Fibroblast of mammary gland (primary cell): Measurements from ENCODE around the gene KLF15.

Experiments used
- DNase-seq: peaks from one replicate; pipeline ENCODE4 v3.0.0-alpha.2; 2010; ENCODE audit warnings: low read depth
- H3K4me3 ChIP-seq: 2 replicates; pipeline ENCODE4 v1.5.1; 2011; ENCODE audit warnings: low read depth, mild to moderate bottlenecking, low read length, moderate library complexity; ENCODE audit not compliant: control insufficient read depth
- CTCF ChIP-seq: conservative IDR thresholded peaks from 2 replicates; pipeline ENCODE4 v1.5.1; 2011; ENCODE audit warnings: low read depth, low read length, inconsistent platforms; ENCODE audit not compliant: control insufficient read depth, insufficient read depth

Gene KLF15

DNA sequence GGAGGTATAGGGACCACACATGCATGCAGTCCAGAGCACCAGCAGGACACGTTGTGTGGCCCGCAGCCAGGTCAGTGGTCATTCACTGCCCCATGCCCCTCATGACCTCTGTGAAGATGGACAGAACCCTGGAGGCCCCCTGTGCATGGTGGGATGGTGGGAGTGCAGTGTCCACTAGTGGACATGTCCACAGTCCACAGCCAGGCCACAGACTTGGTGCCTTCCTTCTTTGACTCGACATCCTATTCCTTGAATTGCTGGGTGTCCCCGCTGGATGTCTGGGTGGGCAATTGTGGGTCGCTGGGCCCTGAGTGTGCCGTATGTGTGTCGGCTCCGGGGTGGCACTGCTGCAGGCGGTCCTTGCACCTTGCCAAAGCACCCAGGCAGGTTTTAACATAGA, 35.7 kb downstream of the KLF15 start:
- DNase-seq: no peak
- no peak overlapping the region for H3K4me3 ChIP-seq
- no peak for TF ChIP-seq CTCF

GRCh38 chr3:126320517-126321293, 36.5 kb downstream of the KLF15 start:
- H3K4me3 ChIP-seq: no peak overlapping the region
- DNase-seq: no peak
- no peak for TF ChIP-seq CTCF

- DNase-seq: no peak
- no peak overlapping the region for H3K4me3 ChIP-seq
- no peak for TF ChIP-seq CTCF
Measured at GRCh38 chr3:126319701-126320295, 37.4 kb downstream of the KLF15 start.

- H3K4me3 ChIP-seq: no peak overlapping the region
- no peak for TF ChIP-seq CTCF
- DNase-seq: no peak
Measured at GRCh38 chr3:126317029-126317996, 39.9 kb downstream of the KLF15 start.

DNA sequence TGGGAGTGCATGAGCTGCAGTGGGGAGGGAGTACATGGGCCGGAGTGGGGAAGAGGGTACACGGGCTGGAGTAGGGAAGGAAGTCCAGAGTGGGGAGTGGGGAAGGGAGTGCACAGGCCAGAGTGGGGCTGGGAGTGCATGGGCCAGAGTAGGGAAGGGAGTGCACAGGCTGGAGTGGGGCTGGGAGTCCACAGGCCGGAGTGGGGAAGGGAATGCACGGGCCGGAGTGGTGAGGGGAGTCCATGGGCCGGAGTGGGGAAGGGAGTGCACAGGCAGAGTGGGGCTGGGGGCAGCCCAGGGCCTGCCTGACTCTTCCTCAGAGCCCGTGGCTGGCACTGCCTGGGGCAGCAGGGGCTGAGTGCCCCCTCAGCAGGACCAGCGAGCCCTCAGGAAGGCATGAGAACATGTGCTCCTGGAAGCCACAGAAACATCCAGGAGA, 40.7 kb downstream of the KLF15 start:
- DNase-seq: no peak
- no peak overlapping the region for H3K4me3 ChIP-seq
- no peak for TF ChIP-seq CTCF

GRCh38 chr3:126316031-126316461, 41.2 kb downstream of the KLF15 start:
- no peak for TF ChIP-seq CTCF
- no peak for DNase-seq
- H3K4me3 ChIP-seq: no peak overlapping the region
